GM18861 (cell line): Measurements from ENCODE around the gene ORC6.

Source experiments
- ATAC-seq: cut with Tn5 transposase; IDR thresholded peaks from one replicate; pipeline ENCODE4 v1.9.1; 2021; ENCODE audit not compliant: unreplicated experiment

Gene ORC6

GRCh38 chr16:46700048-46700447 lies 10.6 kb downstream of the ORC6 start:
- ATAC-seq, result no peak

GRCh38 chr16:46701615-46702014 lies 12.2 kb downstream of the ORC6 start:
- no peak for ATAC-seq

DNA sequence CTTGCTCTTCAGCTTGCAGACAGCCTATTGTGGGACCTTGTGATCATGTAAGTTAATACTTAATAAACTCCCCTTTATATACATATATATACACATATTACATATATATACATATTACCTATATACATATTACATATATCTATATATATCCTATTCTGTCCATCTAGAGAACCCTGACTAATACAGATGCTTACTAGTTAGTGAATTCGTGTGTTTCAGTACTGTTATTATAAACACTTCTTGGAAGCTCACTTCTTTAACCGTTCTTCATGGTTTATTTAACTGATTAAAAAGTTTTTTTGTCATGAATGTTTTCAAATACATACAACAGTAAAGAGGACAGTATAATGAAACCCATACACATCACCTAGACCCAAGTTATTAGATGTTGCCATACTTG lies 12.6 kb downstream of the ORC6 start:
- ATAC-seq, result no peak

- no peak for ATAC-seq
Observed at GRCh38 chr16:46706642-46707041, 17.2 kb downstream of the ORC6 start.

DNA sequence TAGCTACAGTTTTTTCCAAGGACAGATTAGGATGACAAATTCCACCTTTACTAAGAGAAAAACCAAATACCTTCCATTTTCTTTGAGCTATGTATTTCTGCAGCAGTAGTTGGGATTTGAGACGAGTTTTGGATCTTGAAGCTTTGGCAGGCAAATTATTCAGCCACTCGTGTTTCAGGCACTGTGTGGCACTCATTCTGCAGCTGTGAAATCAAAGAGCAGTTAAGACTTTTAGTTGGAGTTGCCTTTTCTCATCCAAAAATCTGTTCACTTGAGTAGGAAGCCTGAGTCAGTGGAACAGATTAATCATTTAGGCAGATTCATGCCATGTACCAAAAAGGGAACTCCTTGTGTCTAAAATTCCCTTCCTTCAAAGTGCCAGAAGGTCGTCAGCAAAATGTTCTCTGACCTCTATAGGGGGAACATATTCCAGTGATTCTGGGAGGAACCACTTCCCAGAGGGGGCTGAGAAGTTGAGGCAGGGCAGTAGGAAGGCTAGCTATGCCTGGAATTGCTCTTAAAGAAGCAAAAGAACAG lies 20.1 kb downstream of the ORC6 start:
- no peak for ATAC-seq

- no peak for ATAC-seq
Observed at GRCh38 chr16:46711106-46712058, 21.9 kb downstream of the ORC6 start.

GRCh38 chr16:46712911-46713310 lies 23.5 kb downstream of the ORC6 start:
- no peak for ATAC-seq

- ATAC-seq, result no peak
Observed at GRCh38 chr16:46713634-46714033, 24.2 kb downstream of the ORC6 start.

DNA sequence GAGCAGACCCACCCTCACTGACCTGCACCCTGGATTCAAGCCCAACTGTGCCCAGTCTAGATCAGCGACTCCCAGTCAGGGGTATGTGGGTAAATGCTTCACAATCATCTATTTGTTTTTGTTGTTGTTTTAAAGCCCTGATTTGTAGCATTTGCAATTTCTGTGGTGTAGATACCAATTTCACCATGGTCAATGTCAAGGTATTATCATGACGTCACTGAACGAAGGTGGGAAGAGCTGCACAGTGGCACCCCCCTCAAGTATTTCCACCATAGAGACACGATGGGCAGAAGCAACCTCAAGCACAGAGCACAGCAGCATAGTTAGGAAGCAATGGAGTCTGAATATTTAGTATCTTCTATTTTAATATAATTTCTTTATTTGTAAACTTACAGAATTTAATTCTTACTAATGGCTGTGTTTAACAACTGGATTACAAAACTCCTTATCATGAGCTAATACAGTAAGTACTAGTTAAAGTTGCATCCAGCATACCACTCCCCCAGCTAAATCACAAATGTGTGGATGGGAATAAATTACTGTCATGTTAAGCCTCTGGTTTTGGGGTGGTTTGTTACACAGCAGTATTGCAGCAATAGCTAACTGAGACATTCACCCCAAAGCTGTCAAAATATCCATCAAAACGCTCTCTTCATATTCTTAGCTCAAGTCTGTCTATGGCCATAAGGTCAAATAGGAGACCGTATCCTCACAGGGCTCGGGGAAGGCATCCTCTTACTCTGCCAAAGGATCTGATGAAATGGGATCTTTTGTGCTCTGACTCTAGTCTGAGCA lies 25.5 kb downstream of the ORC6 start:
- ATAC-seq, result no peak

- ATAC-seq, result no peak
Observed at GRCh38 chr16:46715769-46716305, 26.4 kb downstream of the ORC6 start.

- ATAC-seq, result no peak
Observed at GRCh38 chr16:46717692-46718091, 28.2 kb downstream of the ORC6 start.

DNA sequence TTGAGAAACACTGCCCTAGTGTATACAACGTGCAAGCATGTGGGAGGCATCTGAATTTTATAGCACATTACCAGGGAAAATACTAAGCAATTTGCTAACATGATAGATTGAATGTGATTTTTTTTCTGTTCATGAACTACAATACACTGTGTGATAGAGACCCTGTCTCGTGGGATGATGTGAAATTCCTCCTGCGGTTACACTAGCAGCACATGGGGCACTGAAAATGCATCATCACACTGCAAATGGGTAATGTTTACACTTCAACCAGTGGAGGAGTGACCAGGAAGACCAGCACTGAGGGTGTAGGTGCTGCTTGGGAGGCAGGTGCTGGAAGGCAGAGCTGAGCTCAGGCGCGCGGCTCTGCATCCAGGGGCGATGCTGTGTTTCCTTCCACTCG lies 28.8 kb downstream of the ORC6 start:
- no peak for ATAC-seq

GRCh38 chr16:46719528-46719927 lies 30.1 kb downstream of the ORC6 start:
- no peak for ATAC-seq

DNA sequence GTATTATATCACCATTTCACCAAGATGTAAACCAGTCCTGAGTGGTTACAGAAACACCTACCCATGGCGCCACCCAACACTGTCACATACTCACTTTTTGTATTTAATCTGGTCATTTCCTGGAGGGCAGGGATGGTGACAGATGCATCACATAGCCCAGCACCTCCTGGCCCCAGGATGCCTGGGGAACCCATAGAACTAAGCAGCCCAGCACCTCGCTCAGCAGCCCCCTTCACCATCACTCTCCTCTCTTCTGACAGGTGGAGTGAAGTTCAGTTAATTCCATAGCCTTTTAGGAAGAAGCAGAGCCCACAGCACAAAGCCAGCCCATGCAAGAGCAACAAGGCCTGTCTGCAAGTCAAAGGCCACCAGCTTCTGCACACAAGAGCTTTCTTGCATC lies 31.2 kb downstream of the ORC6 start:
- ATAC-seq, result no peak

- ATAC-seq, result no peak
Observed at GRCh38 chr16:46721885-46722284, 32.4 kb downstream of the ORC6 start.

DNA sequence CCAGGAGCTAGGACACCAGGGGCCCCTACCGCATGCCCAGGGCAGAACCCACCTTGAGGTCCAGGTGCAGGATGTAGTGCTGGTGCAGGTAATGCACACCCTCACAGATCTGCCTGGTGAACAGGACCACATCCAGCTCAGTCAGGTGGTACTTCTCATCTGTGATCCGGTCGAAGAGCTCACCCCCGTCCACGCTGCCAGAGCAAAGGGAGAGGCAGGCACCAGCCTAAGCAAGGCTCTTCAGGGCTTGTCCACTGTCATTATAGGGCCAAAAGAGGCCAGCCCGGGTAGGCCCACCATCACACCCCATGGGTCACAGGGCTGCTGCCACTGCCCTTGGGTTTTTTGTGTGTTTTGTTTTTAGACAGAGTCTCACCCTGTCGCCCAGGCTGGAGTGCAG lies 37.7 kb downstream of the ORC6 start:
- ATAC-seq, result no peak

DNA sequence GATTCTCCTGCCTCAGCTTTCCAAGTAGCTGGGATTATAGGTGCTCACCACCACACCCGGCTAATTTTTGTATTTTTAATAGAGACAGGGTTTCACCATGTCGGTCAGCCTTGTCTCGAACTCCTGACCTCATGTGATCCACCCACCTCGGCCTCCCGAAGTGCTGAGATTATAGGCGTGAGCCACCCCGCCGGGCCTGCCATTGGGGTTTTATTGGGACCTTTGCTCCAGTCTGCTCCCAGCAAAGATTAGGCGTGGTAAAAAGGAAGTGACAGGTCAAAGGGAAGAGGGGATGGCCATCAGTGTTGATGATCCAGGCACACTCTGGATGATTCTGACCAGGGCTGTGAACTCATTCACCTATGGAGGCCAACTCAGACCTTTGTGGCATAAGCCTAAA lies 38.2 kb downstream of the ORC6 start:
- no peak for ATAC-seq

DNA sequence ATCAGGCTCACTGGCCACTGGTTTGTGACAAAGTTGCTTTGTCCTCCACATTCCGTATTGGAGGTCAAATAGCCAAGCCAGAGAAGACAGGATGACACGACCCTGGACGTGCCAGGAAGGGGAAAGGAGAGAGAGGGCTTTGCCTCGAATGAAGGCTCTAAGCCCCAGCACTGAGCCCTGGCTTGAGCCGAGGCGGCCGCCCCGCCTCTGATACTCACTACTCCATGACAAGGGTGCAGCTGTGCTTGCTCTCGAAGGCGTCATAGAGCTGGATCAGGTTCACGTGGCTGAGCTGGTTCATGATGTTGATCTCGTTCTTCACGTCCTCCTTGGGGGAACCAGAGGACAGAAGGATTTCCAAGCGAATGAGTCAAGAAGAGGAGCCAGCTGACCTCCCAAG lies 39.3 kb downstream of the ORC6 start:
- ATAC-seq, result no peak

DNA sequence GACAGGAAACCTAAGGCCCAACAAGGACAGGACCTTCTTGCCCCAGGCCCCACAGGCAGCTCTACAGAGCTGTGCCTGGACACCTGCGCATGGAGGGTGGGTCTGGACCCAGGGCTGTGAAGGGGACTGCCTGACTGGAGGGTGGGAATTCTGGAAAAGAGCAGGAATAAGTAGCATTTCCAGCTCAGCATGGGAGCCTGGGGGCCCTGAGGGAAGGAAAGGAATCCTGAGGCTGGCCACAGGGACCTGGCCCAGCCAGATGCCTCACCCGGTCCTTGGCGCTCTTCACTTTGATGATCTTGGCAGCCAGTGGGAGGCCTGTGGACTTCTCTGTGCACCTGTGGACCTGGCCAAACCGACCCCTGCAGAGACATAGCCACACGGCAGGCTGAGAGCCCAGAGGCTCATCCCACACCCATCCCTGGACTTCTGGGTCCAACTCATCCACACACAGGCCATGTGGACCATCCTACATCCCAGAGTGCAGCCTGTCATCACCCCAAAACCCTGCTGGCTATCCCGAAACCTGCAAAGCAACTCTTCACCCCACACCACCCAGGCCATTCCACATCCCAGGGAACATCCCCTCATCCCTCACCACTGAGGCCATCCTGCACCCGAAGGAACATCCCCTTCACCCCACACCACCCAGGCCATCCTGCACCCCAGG lies 40.0 kb downstream of the ORC6 start:
- no peak for ATAC-seq

DNA sequence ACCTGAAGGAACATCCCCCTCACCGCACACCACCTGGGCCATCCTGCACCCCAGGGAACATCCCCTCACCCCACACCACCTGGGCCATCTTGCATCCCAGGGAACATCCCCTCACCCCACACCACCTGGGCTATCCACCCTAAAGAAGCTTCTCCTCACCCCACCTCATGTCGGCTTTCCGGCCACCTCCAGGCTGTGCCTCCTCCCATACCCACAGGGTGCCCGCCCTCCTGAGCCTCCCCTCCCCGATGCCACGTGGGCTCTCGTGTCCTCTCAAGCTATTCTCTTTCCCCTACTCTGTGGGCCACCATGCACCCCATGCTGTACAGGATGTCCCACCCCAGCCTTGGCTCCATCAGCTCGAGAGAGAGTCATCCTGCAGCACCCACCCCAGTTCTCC lies 40.7 kb downstream of the ORC6 start:
- no peak for ATAC-seq
